Adipocyte (in vitro differentiated cells): ENCODE measurements around the gene METTL1.

Experiments
- DNase-seq: peaks from one replicate; pipeline ENCODE4 v3.0.0-alpha.2; 2015; ENCODE audit warnings: low read depth
- H3K27me3 ChIP-seq: replicated peaks from 2 replicates; pipeline ENCODE4 v1.7.0; 2013; ENCODE audit warnings: mild to moderate bottlenecking, low read length, moderate library complexity; ENCODE audit not compliant: control insufficient read depth, insufficient read depth
- H3K36me3 ChIP-seq: 2 replicates; pipeline ENCODE4 v1.7.0; 2013; ENCODE audit warnings: low read length, mild to moderate bottlenecking, moderate library complexity; ENCODE audit not compliant: control insufficient read depth, insufficient read depth, severe bottlenecking
- H3K4me1 ChIP-seq: 2 replicates; pipeline ENCODE4 v1.7.0; 2013; ENCODE audit warnings: mild to moderate bottlenecking, low read length, moderate library complexity; ENCODE audit not compliant: control insufficient read depth, insufficient read depth
- H3K4me3 ChIP-seq: 2 replicates; pipeline ENCODE4 v1.7.0; 2013; ENCODE audit warnings: mild to moderate bottlenecking, low read length, moderate library complexity
- H3K9ac ChIP-seq: 2 replicates; pipeline ENCODE4 v1.7.0; 2013; ENCODE audit warnings: mild to moderate bottlenecking, low read length, moderate library complexity
- H3K9me3 ChIP-seq: 2 replicates; pipeline ENCODE4 v1.7.0; 2013; ENCODE audit warnings: mild to moderate bottlenecking, low read length, moderate library complexity; ENCODE audit not compliant: control insufficient read depth

METTL1 gene

DNA sequence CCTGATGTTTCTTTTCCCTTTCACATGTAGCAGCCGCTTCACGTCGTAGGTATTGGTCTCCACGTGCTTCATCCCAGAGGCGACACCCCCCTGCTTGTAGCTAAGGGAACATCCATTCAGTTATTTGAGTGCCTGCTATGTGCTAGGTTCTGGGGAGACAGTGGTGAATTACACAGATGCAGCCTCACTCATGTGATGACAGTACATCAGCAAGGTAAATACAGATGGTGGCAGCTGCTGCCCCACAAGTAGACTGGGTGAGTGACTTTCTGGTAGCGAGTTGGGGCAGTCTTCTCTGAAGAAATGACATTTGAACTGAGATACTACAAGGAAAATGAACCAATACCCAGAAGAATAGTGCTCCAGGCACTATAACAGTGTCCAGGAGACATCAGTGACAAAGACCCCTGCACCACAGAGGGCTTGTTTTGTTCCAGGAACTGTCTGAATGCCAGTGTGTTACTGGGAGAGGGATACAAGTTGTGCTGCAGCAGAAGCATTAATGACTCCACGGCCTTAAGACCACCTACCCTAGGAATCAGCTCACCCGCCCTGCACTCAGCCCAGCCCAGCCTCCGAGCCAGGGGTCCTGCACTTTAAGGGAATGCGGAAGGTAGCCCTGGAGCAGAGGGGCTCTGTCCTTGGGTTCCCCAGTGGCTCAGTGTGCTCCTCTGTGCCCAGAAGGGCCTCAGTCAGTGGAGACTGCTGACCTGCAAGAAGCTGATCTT is 39.3 kb upstream of the METTL1 start:
- peaks cover 22% of the 10 kb centered on the region for H3K4me1 ChIP-seq
- H3K4me3 ChIP-seq, result no peak overlapping the region
- DNase-seq, result no peak
- H3K9ac ChIP-seq, result no peak overlapping the region
- no peaks in the 10 kb centered on the region for H3K27me3 ChIP-seq
- H3K9me3 ChIP-seq, result no peaks in the 10 kb centered on the region
- peaks cover 73% of the 10 kb centered on the region for H3K36me3 ChIP-seq

- H3K36me3 ChIP-seq, result peaks cover 71% of the 10 kb centered on the region
- H3K4me1 ChIP-seq, result peaks cover 15% of the 10 kb centered on the region
- no peaks in the 10 kb centered on the region for H3K9me3 ChIP-seq
- no peak overlapping the region for H3K4me3 ChIP-seq
- no peak overlapping the region for H3K9ac ChIP-seq
- no peaks in the 10 kb centered on the region for H3K27me3 ChIP-seq
- DNase-seq, result peak; percentile 28
These were observed 38.5 kb upstream of the METTL1 start for GRCh38 chr12:57810450-57810849.

GRCh38 chr12:57809425-57809824 is 37.5 kb upstream of the METTL1 start:
- Histone ChIP-seq H3K9ac (no peak overlapping the region), H3K4me1 (peaks cover 6% of the 10 kb centered on the region), H3K36me3 (peaks cover 71% of the 10 kb centered on the region), H3K9me3 (no peaks in the 10 kb centered on the region), H3K27me3 (no peaks in the 10 kb centered on the region), H3K4me3 (no peak overlapping the region)
- no peak for DNase-seq

GRCh38 chr12:57808351-57808750 is 36.4 kb upstream of the METTL1 start:
- no peak overlapping the region for H3K9ac ChIP-seq
- H3K36me3 ChIP-seq, result peaks cover 79% of the 10 kb centered on the region
- DNase-seq, result no peak
- H3K4me3 ChIP-seq, result no peak overlapping the region
- peaks cover 4% of the 10 kb centered on the region for H3K4me1 ChIP-seq
- no peaks in the 10 kb centered on the region for H3K27me3 ChIP-seq
- H3K9me3 ChIP-seq, result no peaks in the 10 kb centered on the region

DNA sequence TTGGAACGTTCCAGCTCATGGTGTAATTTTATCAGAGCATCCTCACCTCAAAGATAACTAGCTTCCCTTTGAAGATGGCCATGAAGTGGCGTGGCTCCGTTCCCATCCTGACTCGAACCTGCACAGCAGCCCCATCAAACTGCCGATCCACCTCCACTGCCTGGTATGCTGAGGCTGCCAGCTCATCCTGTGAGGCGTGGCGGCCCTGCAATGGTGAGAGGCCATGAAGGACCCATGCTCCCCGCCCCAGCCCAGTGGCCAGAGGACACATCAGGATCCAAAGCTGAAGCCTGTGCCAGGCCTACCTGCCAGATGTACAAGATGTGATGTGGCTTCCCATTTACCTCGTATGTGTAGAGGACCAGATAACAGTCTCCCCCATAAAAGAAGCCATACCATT is 35.4 kb upstream of the METTL1 start:
- H3K27me3 ChIP-seq, result no peaks in the 10 kb centered on the region
- no peaks in the 10 kb centered on the region for H3K9me3 ChIP-seq
- H3K4me1 ChIP-seq, result peaks cover 5% of the 10 kb centered on the region
- H3K36me3 ChIP-seq, result peaks cover 82% of the 10 kb centered on the region
- no peak for DNase-seq
- no peak overlapping the region for H3K9ac ChIP-seq
- no peak overlapping the region for H3K4me3 ChIP-seq

- DNase-seq, result no peak
- Histone ChIP-seq H3K9ac (no peak overlapping the region), H3K36me3 (peaks cover 82% of the 10 kb centered on the region), H3K4me3 (no peak overlapping the region), H3K4me1 (peaks cover 5% of the 10 kb centered on the region), H3K9me3 (no peaks in the 10 kb centered on the region), H3K27me3 (no peaks in the 10 kb centered on the region)
These were observed 34.8 kb upstream of the METTL1 start for GRCh38 chr12:57806677-57807076.

- H3K36me3 ChIP-seq, result peaks cover 78% of the 10 kb centered on the region
- no peak overlapping the region for H3K4me3 ChIP-seq
- peak overlapping the region; percentile 35 for H3K9ac ChIP-seq
- peaks cover 5% of the 10 kb centered on the region for H3K4me1 ChIP-seq
- H3K9me3 ChIP-seq, result no peaks in the 10 kb centered on the region
- DNase-seq, result peak; percentile 71
- no peaks in the 10 kb centered on the region for H3K27me3 ChIP-seq
These were observed 31.5 kb upstream of the METTL1 start for GRCh38 chr12:57803319-57803893.

- Histone ChIP-seq H3K36me3 (peaks cover 77% of the 10 kb centered on the region), H3K4me3 (no peak overlapping the region), H3K4me1 (peaks cover 5% of the 10 kb centered on the region), H3K9me3 (no peaks in the 10 kb centered on the region), H3K9ac (no peak overlapping the region), H3K27me3 (no peaks in the 10 kb centered on the region)
- no peak for DNase-seq
These were observed 30.7 kb upstream of the METTL1 start for GRCh38 chr12:57802607-57803006.

DNA sequence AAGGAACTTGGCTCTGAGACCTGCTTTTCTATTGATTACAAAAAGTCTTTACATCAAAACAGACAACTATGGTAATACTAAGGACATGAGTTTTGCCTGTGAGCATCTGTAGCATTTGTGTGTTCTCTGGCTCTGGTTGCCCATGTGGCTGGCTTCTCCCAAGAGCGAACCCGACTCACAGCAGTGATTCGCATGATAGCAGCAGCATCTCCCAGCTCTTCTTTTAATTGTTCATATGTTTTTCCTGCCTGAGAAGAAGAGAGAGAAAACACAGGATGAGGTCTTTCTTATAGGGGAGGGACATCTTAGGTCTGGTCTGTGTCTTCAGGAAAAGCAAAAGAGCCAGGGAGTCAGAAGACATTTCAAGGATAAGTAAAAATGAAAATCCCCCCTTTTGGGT is 29.1 kb upstream of the METTL1 start:
- Histone ChIP-seq H3K9ac (no peak overlapping the region), H3K9me3 (no peaks in the 10 kb centered on the region), H3K4me1 (peaks cover 5% of the 10 kb centered on the region), H3K27me3 (no peaks in the 10 kb centered on the region), H3K36me3 (peaks cover 77% of the 10 kb centered on the region), H3K4me3 (no peak overlapping the region)
- DNase-seq, result no peak

DNA sequence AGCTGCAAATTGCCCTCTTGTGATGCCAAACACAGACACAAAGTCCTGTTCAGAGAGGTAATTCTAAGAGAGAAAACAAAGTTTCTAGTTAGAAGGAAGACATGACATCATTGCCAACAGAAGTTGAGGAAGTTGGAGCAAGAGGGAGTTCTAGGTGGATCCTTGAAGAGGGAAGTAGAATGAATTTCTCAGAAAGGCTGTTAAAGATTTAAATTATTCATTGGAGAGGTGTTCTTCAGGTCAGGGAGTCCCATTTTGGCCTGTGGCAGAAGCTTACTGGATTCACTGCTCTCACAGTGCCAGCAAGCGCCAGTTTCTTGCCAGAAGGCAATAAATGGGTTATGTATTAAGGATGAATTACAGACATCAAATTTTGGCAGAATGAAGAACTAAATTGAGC is 26.0 kb upstream of the METTL1 start:
- H3K9ac ChIP-seq, result no peak overlapping the region
- DNase-seq, result no peak
- H3K36me3 ChIP-seq, result peaks cover 79% of the 10 kb centered on the region

DNA sequence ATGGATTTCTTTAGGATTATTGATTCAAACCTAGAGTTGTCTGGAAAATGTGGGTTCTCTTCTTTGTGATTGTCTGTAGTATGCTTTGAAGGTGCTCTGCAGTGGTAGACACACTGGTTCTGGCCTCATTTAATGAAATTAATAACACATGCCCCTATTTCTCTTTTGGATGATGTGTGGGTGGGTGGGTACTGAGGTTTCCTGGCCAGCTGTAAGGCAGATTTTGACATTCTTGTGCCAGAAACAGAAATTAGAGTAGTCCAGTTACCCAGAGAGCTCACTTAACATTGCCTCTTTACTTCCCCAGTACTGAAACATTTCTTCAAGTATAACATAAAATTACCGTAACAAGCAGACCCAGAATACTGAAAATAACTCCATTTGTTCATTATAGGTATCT is 25.1 kb upstream of the METTL1 start:
- no peak for DNase-seq
- Histone ChIP-seq H3K4me3 (no peak overlapping the region), H3K36me3 (peaks cover 79% of the 10 kb centered on the region), H3K27me3 (no peaks in the 10 kb centered on the region), H3K9ac (no peak overlapping the region), H3K9me3 (no peaks in the 10 kb centered on the region), H3K4me1 (peaks cover 12% of the 10 kb centered on the region)

More for the DNA sequence above, 26.0 kb upstream of the METTL1 start:
- Histone ChIP-seq H3K4me1 (peaks cover 12% of the 10 kb centered on the region), H3K9me3 (no peaks in the 10 kb centered on the region), H3K27me3 (no peaks in the 10 kb centered on the region), H3K4me3 (no peak overlapping the region)

- Histone ChIP-seq H3K36me3 (peaks cover 75% of the 10 kb centered on the region), H3K4me3 (no peak overlapping the region), H3K9ac (no peak overlapping the region), H3K27me3 (no peaks in the 10 kb centered on the region), H3K4me1 (peaks cover 12% of the 10 kb centered on the region), H3K9me3 (no peaks in the 10 kb centered on the region)
- DNase-seq, result no peak
These were observed 23.4 kb upstream of the METTL1 start for GRCh38 chr12:57795354-57795753.
